OCI-LY7 (cell line): ENCODE results near the gene CARS1. TPM values are rescaled to one million over a fixed set of nuclear protein-coding genes. Genes with fewer than 3 reads are reported as not detected.

Experiments
- BruUV-seq: library from RNA; stranded (reverse); fragments of 400-500 nt; replicated peaks from 2 replicates; lab custom pipeline; 2021; lab: Mats Ljungman, UMichigan
- CTCF ChIA-PET: fragments of 300-600 bp; sonication (Branson Sonifier 250); formaldehyde crosslinking; loops from one replicate; lab custom pipeline; 2022; ENCODE audit warnings: antibody characterized with exemption; ENCODE audit not compliant: unreplicated experiment; lab: Charles Lee
- POLR2A ChIA-PET: fragments of 300-600 bp; sonication (Branson Sonifier 250); formaldehyde crosslinking; loops from one replicate; lab custom pipeline; 2022; ENCODE audit warnings: antibody characterized with exemption; lab: Charles Lee
- DNase-seq: peaks from one replicate; pipeline ENCODE4 v3.0.0-alpha.2; 2015; ENCODE audit warnings: low spot score
- H2AFZ ChIP-seq: fragments of 200-600 bp; sonication (generic), shearing (Covaris generic); 2 replicates; pipeline ENCODE4 v1.6.1; 2014; ENCODE audit warnings: mild to moderate bottlenecking, antibody characterized with exemption, low read length, moderate library complexity
- H3K27ac ChIP-seq: fragments of 200-600 bp; sonication (generic); 2 replicates; pipeline ENCODE4 v1.5.1; 2014; ENCODE audit warnings: mixed run types, low read depth, mild to moderate bottlenecking, moderate library complexity, low read length, inconsistent platforms; ENCODE audit not compliant: poor library complexity, severe bottlenecking
- H3K36me3 ChIP-seq: fragments of 200-600 bp; sonication (generic); 2 replicates; pipeline ENCODE4 v1.6.1; 2014; ENCODE audit warnings: mild to moderate bottlenecking, antibody characterized with exemption, low read length, moderate library complexity, mixed read lengths; ENCODE audit not compliant: insufficient read depth
- H3K4me1 ChIP-seq: fragments of 200-600 bp; sonication (generic); 2 replicates; pipeline ENCODE4 v1.5.1; 2014; ENCODE audit warnings: mild to moderate bottlenecking, low read length; ENCODE audit not compliant: insufficient read depth, poor library complexity, severe bottlenecking
- H3K4me2 ChIP-seq: fragments of 200-600 bp; sonication (generic); 2 replicates; pipeline ENCODE4 v1.6.1; 2014; ENCODE audit warnings: mild to moderate bottlenecking, low read length
- H3K4me3 ChIP-seq: fragments of 200-600 bp; sonication (generic); 2 replicates; pipeline ENCODE4 v1.5.1; 2014; ENCODE audit warnings: mild to moderate bottlenecking, low read depth, low read length; ENCODE audit not compliant: poor library complexity, severe bottlenecking
- H3K79me2 ChIP-seq: fragments of 200-600 bp; sonication (generic); 2 replicates; pipeline ENCODE4 v1.6.1; 2016; ENCODE audit warnings: low read depth, mild to moderate bottlenecking, low read length, moderate library complexity, mixed read lengths; ENCODE audit not compliant: insufficient read depth
- H3K9me2 ChIP-seq: fragments of 200-600 bp; sonication (generic); 2 replicates; pipeline ENCODE4 v1.6.1; 2016; ENCODE audit warnings: mild to moderate bottlenecking, low read length, mixed read lengths; ENCODE audit not compliant: insufficient read depth
- H3K9me3 ChIP-seq: fragments of 200-600 bp; sonication (generic); 2 replicates; pipeline ENCODE4 v1.6.1; 2014; ENCODE audit warnings: mild to moderate bottlenecking, mixed run types, low read length, mixed read lengths
- H4K20me1 ChIP-seq: fragments of 200-600 bp; sonication (generic); 2 replicates; pipeline ENCODE4 v1.6.1; 2014; ENCODE audit warnings: mild to moderate bottlenecking, antibody characterized with exemption, low read length, moderate library complexity, mixed read lengths; ENCODE audit not compliant: insufficient read depth
- EZH2phosphoT487 ChIP-seq: fragments of 200-600 bp; sonication (generic); IDR thresholded peaks from 2 replicates; pipeline ENCODE4 v1.6.1; 2018; ENCODE audit warnings: low read depth, borderline replicate concordance, mild to moderate bottlenecking, mixed run types, antibody characterized with exemption, low read length, moderate library complexity, mixed read lengths
- intact Hi-C: fragments of 100-400 bp; cut with micrococcal nuclease; formaldehyde crosslinking; loops from one replicate; pipeline ENCODE4 v1.10.0; 2022; ENCODE audit not compliant: unreplicated experiment
- total RNA-seq, 2 experiments: library from RNA; depleted of rRNA in 1 of 2; stranded (reverse); fragments of >200 nt in 1 of 2; shearing (Covaris generic) in 1 of 2; gene quantifications; 2 replicates each; pipeline ENCODE4 v1.2.3, GENCODE V29; 2014 to 2022
- TF ChIP-seq, protein P1 (sequence below): fragments of 200-600 bp; sonication (generic); conservative IDR thresholded peaks from 2 replicates; pipeline ENCODE4 v1.5.1; 2014; ENCODE audit warnings: mild to moderate bottlenecking, antibody characterized with exemption, low read length, moderate library complexity, mixed read lengths

The CARS1 gene
- total RNA-seq, 2 experiments from 2014 or later = 58.3 to 88.8 TPM

DNA sequence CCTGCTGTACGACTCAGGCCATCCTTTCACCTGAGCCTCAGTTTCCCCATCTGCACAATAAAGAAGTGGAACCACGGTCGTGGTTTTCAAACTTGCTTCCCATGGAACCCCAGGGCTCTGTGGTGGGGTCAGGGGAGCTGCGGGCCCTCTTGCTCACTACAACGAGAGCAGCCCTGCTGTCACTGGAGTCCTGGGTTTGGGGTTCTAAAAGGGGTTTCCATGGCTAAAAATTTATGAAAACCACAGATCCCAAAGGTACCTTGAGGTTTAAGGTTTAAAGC, 45.4 kb upstream of the CARS1 start:
- intact Hi-C loops = no loop called here
- H3K27ac ChIP-seq = no peak overlapping the region
- no peak overlapping the region for H3K4me3 ChIP-seq
- no peaks in the 10 kb centered on the region for H3K9me3 ChIP-seq
- H3K4me1 ChIP-seq = no peaks in the 10 kb centered on the region
- no peaks in the 10 kb centered on the region for H3K36me3 ChIP-seq
- no peaks in the 10 kb centered on the region for H3K9me2 ChIP-seq
- BruUV-seq = no TSS peak
- no peaks in the 10 kb centered on the region for H3K79me2 ChIP-seq
- POLR2A ChIA-PET = no interaction called here
- TF ChIP-seq EZH2phosphoT487 = no peak
- TF ChIP-seq, protein P1, sequence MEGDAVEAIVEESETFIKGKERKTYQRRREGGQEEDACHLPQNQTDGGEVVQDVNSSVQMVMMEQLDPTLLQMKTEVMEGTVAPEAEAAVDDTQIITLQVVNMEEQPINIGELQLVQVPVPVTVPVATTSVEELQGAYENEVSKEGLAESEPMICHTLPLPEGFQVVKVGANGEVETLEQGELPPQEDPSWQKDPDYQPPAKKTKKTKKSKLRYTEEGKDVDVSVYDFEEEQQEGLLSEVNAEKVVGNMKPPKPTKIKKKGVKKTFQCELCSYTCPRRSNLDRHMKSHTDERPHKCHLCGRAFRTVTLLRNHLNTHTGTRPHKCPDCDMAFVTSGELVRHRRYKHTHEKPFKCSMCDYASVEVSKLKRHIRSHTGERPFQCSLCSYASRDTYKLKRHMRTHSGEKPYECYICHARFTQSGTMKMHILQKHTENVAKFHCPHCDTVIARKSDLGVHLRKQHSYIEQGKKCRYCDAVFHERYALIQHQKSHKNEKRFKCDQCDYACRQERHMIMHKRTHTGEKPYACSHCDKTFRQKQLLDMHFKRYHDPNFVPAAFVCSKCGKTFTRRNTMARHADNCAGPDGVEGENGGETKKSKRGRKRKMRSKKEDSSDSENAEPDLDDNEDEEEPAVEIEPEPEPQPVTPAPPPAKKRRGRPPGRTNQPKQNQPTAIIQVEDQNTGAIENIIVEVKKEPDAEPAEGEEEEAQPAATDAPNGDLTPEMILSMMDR = no peak
- no peaks in the 10 kb centered on the region for H4K20me1 ChIP-seq
- CTCF ChIA-PET = no interaction called here
- H3K4me2 ChIP-seq = no peak overlapping the region
- DNase-seq = no peak
- H2AFZ ChIP-seq = no peak overlapping the region

DNA sequence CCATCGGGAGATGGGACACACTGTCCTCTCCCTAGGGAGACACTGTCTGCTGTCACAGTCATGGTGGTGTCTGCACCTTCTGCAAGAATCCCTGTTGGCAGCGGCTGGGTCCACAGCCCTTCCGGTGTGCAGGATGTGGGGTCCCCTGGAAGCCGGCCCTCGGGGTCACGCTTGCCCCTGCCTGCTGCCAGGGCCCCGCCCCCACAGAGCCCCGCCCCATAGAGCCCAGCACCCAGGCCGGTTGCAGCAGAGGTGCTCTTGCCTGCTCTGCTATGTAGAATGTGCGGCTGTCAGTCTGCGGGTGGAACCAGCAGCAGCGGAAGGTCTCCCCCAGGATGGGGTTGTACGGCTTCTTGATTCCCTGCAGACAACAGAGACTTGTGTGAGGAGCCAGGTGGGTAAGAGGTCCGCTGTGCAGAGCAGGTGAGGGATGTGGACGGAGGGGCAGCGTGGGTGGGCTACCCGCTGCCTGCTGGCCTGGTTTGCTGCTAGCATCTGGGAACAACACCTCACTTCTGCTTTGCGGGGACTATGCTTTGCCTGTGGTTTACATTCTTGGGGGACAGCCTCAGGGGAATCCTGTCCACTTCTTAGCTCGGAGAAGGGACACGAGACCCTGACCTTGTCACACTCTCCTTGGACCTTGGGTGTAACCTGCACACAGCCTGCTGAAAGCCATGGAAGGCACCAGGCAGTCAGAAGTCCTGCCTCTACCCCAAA, 44.9 kb upstream of the CARS1 start:
- H3K27ac ChIP-seq = no peak overlapping the region
- no peaks in the 10 kb centered on the region for H3K79me2 ChIP-seq
- no peak overlapping the region for H3K4me3 ChIP-seq
- no peak overlapping the region for H2AFZ ChIP-seq
- H4K20me1 ChIP-seq = no peaks in the 10 kb centered on the region
- no TSS peak for BruUV-seq
- no peaks in the 10 kb centered on the region for H3K36me3 ChIP-seq
- H3K9me3 ChIP-seq = no peaks in the 10 kb centered on the region
- H3K4me1 ChIP-seq = no peaks in the 10 kb centered on the region
- intact Hi-C loops = no loop called here
- no peak for TF ChIP-seq EZH2phosphoT487
- TF ChIP-seq, protein P1 = no peak
- POLR2A ChIA-PET = no interaction called here
- CTCF ChIA-PET = no interaction called here
- no peaks in the 10 kb centered on the region for H3K9me2 ChIP-seq
- no peak for DNase-seq
- no peak overlapping the region for H3K4me2 ChIP-seq

DNA sequence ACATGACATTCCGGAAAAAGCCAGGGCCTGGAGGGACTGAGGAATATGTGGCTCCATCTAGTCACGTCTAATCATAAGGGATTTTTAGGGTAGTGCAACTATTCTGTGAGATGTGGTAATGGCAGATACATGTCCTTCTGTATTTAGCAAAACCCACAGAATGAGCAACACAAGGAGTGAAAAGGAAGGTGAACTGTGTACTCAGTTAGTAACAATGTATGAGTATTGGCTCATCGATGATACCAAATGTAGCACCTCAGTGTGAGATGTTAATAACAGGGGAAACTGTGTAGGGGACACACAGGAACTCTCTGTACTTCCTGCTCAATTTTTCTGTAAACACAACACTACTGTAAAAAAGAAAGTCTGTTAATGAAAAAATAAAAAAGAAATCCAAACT, 42.0 kb upstream of the CARS1 start:
- Histone ChIP-seq H3K4me2 (no peak overlapping the region), H3K9me3 (no peaks in the 10 kb centered on the region), H3K79me2 (no peaks in the 10 kb centered on the region), H3K9me2 (no peaks in the 10 kb centered on the region), H4K20me1 (no peaks in the 10 kb centered on the region), H3K27ac (no peak overlapping the region), H3K36me3 (no peaks in the 10 kb centered on the region), H3K4me1 (no peaks in the 10 kb centered on the region), H2AFZ (no peak overlapping the region), H3K4me3 (no peak overlapping the region)
- BruUV-seq = no TSS peak
- ChIA-PET CTCF (no interaction called here), POLR2A (no interaction called here)
- intact Hi-C loops = no loop called here
- no peak for TF ChIP-seq EZH2phosphoT487
- TF ChIP-seq, protein P1 = no peak
- DNase-seq = no peak
